ENCODE data around the gene TBC1D22B.
"Not testable (repeated sequence)": the region's sequence is repeated elsewhere in the genome, so short reads cannot be mapped to it uniquely, and the experiment has no call there.

The TBC1D22B gene

DNA sequence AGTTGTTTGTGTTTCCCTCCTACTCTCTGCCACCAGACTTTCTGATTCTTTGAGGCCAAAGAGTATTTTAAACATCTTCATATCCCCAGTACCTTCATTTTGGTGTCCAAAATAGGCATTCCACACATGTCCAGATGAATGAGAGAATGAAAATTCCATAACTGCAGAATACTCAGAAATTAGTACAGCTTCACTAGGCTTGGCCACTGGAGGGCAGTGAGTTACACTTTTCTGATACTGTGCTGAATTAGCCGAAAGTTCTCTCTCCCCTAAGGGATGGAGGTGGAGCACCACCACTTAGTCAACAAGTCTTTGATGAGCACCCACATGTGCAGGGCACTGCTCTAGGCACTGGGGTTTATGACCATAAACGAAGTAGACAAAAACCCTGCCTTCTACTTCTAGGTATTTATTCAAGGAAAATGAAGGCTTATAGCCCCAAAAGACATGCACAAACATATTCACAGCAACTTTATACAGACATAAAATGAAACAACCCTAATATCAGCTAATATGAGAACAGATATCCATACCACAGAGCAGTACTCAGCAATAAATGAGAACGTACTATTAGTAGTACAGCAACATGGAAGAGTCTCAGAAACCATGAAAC is 46.4 kb downstream of the TBC1D22B start:
- no peak for DNase-seq (ENCODE audit: low spot score)

DNA sequence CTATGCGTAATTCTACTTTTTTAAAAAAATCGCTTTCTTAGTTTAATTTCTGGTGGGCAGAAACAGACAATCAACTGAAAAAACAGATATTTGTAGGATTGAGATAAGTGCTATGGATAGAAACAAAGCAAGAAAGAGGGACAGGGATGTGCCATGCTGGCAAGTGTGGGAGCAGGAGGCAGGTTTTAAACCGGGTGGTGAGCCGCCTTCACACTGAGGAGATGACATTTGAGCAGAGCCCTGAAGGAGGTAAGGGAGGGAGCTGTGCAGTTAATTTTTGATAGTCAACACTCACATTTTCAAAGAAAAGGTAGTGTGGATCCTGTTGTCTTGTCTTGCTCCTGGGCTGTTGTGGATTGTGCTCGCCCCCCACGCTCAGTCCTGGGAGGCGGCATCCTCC is 47.2 kb downstream of the TBC1D22B start:
- no peak for DNase-seq (ENCODE audit: low spot score)

DNA sequence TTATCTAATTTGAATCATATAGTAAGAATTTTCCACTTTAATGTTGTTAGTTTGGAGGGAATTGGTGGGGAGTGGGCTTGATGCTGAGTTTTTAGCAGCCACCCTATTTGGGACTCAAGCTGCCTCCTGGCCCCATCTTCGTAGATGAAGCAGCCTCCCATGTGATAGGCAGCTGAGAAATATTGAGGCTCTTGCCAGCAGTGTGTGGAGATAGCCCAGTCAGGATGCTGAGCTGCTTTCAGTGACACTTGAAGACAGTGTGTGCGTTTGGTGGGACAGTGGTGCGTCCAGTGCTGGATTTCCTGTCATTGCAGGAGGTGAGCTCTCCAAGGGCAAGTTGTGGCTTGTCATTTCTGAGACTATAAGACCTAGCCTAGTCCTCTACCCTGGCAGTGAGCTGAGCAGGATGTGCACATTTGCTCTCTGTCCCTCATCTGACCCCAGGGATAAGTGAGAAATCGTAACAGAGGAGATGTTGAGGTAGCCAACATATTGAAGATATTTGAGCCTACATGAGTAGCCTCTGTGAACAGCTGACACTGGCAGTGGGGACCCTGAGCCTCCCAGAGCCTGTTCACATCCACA is 48.4 kb downstream of the TBC1D22B start:
- DNase-seq (ENCODE audit: low spot score), result no peak

- DNase-seq (ENCODE audit: low spot score), result no peak
These were observed 49.2 kb downstream of the TBC1D22B start for GRCh38 chr6:37306624-37307222.

DNA sequence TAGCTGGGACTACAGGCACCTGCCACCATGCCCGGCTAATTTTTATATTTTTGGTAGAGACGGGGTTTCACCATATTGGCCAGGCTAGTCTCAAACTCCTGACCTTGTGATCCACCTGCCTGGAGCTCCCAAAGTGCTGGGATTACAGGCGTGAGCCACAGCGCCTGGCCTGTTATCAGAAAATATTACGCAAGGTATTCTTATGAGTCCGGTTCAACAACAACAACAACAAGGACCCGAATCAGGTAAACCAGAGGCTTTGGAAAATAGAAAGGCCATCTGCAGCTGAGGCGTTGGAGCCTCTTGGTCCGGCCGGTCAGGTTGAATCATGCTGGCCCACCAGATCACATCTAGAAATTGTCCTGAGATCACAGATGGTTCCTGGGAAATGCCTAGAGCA is 49.9 kb downstream of the TBC1D22B start:
- not testable (repeated sequence) for DNase-seq (ENCODE audit: low spot score)

DNA sequence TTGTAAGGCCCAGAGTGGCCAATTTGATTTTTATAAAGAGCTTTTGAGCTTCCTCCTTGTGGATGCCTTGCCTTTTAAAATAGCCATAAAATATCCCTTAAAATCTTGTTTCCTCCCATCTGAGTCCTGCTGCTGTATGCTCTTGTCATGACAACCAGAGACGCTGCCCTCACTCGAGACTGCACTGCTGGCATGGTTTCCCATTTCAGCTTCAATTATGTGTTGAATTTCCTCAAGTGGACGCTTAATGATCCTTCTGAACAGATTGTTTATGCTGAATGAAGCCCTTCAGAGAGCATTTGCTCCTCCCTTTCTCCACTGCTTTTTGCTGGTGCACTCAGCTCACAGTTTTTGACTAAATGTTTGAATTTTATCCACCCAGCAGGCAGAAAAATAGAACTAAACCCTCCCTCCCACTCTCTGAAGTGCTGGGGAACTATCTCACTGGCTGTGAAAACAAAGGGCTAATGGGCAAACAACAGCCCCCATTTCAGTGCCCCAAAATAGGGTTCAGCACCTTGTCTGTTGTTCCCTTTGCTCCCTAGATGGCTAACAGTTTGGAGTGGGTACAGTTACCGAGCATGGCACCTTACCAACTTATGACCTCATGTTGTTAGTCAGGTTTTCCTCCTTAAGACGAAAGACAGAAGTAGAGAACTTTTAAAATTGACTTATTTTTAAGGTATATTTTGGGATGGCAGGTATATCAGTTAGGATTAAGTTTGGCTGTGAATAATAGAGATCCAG is 50.7 kb downstream of the TBC1D22B start:
- DNase-seq (ENCODE audit: low spot score), result no peak

DNA sequence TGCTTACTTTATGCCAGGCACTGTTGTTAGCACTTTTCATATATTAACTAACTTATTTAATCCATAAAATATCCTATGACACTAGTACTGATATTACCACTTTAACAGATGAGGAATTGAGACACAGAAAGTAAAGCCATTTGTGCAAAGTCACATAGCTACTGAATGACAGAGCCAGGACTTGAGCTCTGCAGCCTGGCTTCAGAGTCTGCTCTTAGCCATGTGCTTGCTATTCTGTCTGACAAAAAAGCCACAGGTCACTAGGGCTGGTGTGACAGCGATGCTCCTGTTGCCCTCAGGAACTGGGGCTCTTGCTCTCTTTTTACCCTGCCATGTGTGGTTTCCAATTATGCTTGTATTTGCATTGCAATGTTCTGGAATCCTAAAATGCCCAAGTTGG is 51.5 kb downstream of the TBC1D22B start:
- no peak for DNase-seq (ENCODE audit: low spot score)

DNA sequence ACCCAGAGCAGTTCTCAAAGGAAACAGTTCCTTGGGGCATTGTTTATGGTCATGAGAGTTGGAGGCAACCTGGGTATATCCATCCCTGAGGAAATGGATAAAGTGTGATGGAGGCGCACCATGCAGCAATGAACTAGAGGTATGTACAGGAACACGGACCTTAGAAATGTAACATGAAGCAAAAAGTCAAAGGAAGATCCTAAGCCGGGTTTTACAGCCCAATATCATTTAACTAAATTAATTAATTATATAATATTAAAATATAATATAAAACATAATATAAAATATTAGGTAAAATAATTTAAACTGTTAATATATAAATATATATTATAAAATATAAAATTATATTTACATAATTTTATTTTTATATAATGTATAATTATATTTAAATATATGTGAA is 52.1 kb downstream of the TBC1D22B start:
- DNase-seq (ENCODE audit: low spot score), result no peak

- no peak for DNase-seq (ENCODE audit: low spot score)
These were observed 53.4 kb downstream of the TBC1D22B start for GRCh38 chr6:37310966-37311365.

DNA sequence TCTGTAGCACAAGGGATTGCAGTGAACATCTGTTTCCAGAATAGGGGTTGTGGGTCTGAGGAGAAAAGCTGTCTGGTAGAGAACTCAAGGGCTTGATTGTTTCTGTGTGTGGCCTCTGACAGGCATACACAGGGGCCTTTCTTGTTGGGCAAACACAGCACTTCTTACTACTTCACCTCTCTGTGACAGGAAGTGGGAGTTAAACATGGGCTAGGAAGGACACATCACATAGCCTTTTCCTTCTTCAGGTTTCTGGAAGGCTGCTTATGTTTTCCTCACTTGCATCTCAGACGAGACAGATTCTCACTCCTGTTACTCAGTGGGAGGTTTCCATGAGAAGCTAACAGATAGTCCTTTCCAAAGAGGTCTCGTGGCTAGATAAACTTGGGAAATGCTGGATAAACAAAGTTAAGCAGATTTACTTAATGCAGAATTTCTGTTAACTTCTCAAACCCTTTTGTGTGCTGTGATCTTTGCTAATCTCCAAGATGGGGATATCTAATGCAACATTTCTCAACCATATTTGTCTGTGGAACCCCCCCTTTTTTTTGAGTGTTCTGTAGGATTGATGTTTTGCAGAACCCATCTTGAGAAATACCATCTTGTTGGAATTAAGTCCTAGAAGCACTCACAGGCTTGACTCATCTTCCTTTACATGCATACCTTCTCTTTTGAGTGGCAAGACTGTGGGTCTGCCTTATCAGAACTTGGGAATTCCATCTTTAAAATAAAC is 54.3 kb downstream of the TBC1D22B start:
- no peak for DNase-seq (ENCODE audit: low spot score)

GRCh38 chr6:37313723-37314486 is 56.3 kb downstream of the TBC1D22B start:
- DNase-seq (ENCODE audit: low spot score), result no peak

GRCh38 chr6:37314487-37315156 is 57.0 kb downstream of the TBC1D22B start:
- no peak for DNase-seq (ENCODE audit: low spot score)

- DNase-seq (ENCODE audit: low spot score), result no peak
These were observed 57.6 kb downstream of the TBC1D22B start for GRCh38 chr6:37315157-37315515.

DNA sequence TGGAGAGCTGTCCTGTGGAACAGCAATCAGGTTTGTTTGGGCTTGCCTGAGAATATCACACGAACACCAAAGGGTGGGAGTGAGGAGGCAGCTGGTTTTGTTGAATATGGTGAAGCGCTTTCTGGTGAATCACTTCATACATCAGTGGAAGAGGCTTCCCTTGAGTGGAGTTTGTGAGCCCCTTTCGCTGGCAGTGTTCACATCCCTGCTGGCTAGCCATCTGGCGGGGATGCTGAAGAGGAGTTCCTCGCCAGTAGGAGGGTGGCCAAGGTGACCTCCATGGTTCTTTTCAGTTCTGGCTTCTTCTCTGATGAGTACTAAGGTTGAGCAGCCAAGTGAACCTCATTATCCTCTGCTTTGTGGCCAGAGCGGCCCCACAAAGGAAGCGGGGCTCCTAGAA is 58.5 kb downstream of the TBC1D22B start:
- no peak for DNase-seq (ENCODE audit: low spot score)

DNA sequence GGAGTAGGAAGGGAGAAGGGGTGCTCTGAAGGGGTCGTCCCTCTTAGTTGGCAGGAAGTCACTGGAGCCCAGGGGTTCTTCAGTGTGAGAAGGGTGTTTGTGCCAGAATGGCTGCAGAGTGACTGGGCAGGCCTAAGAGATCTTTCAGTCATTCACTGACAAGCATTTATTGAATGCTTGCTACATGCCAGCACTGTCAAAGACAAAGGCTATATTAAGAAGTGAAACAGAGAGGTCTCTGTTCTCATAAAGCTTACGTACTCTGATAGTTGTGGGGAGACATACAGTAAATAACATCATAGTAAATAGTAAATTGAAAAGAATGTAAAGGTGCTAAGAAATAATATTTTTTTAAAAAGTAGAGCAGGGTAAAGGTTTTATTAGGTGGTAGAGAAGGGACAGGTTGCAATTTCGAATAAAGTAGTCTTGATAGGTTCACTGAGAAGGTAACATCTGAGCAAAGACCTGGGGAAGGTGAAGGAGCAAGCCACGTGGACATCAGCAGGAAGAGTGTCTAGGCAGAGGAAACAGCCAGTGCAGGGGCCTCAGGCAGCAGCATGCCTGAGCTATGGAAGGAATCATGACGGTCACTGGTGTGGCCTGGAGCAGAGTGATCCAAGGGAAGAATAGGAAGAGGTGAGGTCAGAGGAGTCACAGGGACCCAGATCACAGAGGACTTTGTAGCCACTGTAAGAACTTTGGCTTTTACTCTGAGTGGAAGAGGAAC is 59.9 kb downstream of the TBC1D22B start:
- DNase-seq (ENCODE audit: low spot score), result no peak

- no peak for DNase-seq (ENCODE audit: low spot score)
These were observed 61.6 kb downstream of the TBC1D22B start for GRCh38 chr6:37319156-37319555.

DNA sequence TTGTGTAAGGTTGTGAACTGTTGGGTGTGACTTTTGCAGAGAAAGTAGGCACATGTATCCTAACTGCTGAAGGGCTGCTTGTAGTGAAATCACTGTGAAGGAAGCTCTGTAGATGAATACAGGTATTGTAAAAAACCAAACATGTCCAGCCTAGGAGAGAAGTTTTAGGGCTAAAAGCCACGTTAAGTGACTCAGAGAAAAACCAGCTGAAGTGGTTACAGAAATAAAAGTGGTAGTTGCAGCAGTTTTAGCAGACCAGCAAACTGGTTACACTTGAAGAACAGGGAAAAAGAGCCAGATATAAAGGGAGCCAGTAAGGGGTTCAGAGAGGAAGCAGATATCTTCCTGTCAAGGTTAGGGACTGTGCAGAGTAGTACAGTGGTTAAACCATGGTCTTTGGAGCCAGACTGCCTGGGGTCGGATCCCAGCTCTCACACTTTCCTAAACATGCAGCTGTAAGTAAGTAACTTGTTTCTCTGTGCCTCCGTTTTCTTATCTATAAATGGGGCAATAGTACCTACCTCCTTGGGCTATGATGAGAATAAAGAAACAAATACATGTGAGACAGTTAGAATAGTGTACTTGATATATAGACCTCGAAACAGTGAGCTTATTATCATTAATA is 62.4 kb downstream of the TBC1D22B start:
- no peak for DNase-seq (ENCODE audit: low spot score)

- DNase-seq (ENCODE audit: low spot score), result no peak
These were observed 63.1 kb downstream of the TBC1D22B start for GRCh38 chr6:37320646-37321045.

GRCh38 chr6:37321101-37321500 is 63.5 kb downstream of the TBC1D22B start:
- DNase-seq (ENCODE audit: low spot score), result no peak
